RWPE2 (cell line): ENCODE results near the gene GGN.
"Not testable (repeated sequence)": the region's sequence is repeated elsewhere in the genome, so short reads cannot be mapped to it uniquely, and the experiment has no call there.

Experiments
- ATAC-seq: fragments of 200-7000 bp; cut with Tn5 transposase; 3 replicates; pipeline ENCODE4 v1.9.1; 2021; ENCODE audit warnings: low read depth
- DNase-seq: peaks from one replicate; pipeline ENCODE4 v3.0.0-alpha.2; 2020; ENCODE audit warnings: low spot score
- H3K27ac ChIP-seq: fragments of 450-650 bp; 2 replicates; pipeline ENCODE4 v1.5.1; 2017; ENCODE audit warnings: mild to moderate bottlenecking; ENCODE audit not compliant: poor library complexity, severe bottlenecking
- H3K27me3 ChIP-seq: fragments of 250-450 bp; sonication (Bioruptor Pico); 2 replicates; pipeline ENCODE4 v1.5.1; 2021; ENCODE audit warnings: mild to moderate bottlenecking, moderate library complexity; ENCODE audit not compliant: insufficient read depth, poor library complexity, severe bottlenecking
- H3K36me3 ChIP-seq: fragments of 250-450 bp; sonication (Bioruptor Pico); 2 replicates; pipeline ENCODE4 v1.5.1; 2020; ENCODE audit warnings: low read depth, mild to moderate bottlenecking, moderate library complexity
- H3K4me1 ChIP-seq: fragments of 250-450 bp; sonication (Bioruptor Pico); 2 replicates; pipeline ENCODE4 v1.5.1; 2021; ENCODE audit warnings: mild to moderate bottlenecking, moderate library complexity; ENCODE audit not compliant: insufficient read depth, poor library complexity, severe bottlenecking
- H3K4me3 ChIP-seq: fragments of 250-450 bp; sonication (Bioruptor Pico); 2 replicates; pipeline ENCODE4 v1.5.1; 2021; ENCODE audit warnings: mild to moderate bottlenecking, moderate library complexity; ENCODE audit not compliant: severe bottlenecking
- H3K9me3 ChIP-seq: fragments of 250-450 bp; sonication (Bioruptor Pico); 2 replicates; pipeline ENCODE4 v1.5.1; 2021; ENCODE audit warnings: mild to moderate bottlenecking, moderate library complexity; ENCODE audit not compliant: severe bottlenecking
- CTCF ChIP-seq: fragments of 450-650 bp; IDR thresholded peaks from one replicate; pipeline ENCODE4 v1.5.1; 2017; ENCODE audit warnings: mild to moderate bottlenecking, moderate library complexity; ENCODE audit not compliant: poor library complexity, severe bottlenecking

The GGN gene

GRCh38 chr19:38373907-38374331, 13.9 kb downstream of the GGN start:
- TF ChIP-seq CTCF, result no peak
- peaks cover 5% of the 10 kb centered on the region for H3K4me1 ChIP-seq
- no peak for DNase-seq
- H3K27ac ChIP-seq, result peak overlapping the region; percentile 62
- H3K9me3 ChIP-seq, result no peaks in the 10 kb centered on the region
- H3K27me3 ChIP-seq, result no peaks in the 10 kb centered on the region
- H3K36me3 ChIP-seq, result peaks cover 30% of the 10 kb centered on the region
- H3K4me3 ChIP-seq, result peak overlapping the region; percentile 80
- no peak for ATAC-seq

GRCh38 chr19:38371081-38371480, 16.8 kb downstream of the GGN start:
- H3K4me1 ChIP-seq, result peaks cover 3% of the 10 kb centered on the region
- peaks cover 3% of the 10 kb centered on the region for H3K36me3 ChIP-seq
- no peak overlapping the region for H3K4me3 ChIP-seq
- DNase-seq, result no peak
- H3K27me3 ChIP-seq, result no peaks in the 10 kb centered on the region
- ATAC-seq, result no peak
- no peak overlapping the region for H3K27ac ChIP-seq
- no peaks in the 10 kb centered on the region for H3K9me3 ChIP-seq
- TF ChIP-seq CTCF, result no peak

GRCh38 chr19:38370299-38370698, 17.5 kb downstream of the GGN start:
- no peaks in the 10 kb centered on the region for H3K36me3 ChIP-seq

DNA sequence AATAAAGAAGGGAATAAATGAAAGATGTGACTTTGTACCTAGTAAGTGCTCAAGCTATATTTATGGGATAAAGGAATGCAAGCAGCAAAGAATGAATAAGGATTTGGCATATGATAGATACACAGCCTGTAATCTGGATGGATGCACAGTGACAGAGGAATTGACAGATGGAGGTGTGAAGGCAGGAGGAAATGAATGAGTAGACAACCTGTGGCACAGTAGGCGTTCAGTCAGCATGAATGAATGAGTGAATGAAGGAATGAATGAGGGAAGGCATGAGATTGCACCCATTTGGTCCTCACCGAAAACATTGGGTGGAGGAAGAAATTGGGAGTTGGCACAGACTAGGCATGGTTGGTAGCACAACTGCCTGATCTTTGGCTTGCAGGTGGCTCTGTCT, 18.2 kb downstream of the GGN start:
- no peak for DNase-seq
- Histone ChIP-seq H3K36me3 (no peaks in the 10 kb centered on the region), H3K4me3 (no peak overlapping the region), H3K4me1 (no peaks in the 10 kb centered on the region), H3K27me3 (no peaks in the 10 kb centered on the region), H3K27ac (no peak overlapping the region), H3K9me3 (no peaks in the 10 kb centered on the region)
- no peak for TF ChIP-seq CTCF
- no peak for ATAC-seq

More at GRCh38 chr19:38370299-38370698, 17.5 kb downstream of the GGN start:
- no peaks in the 10 kb centered on the region for H3K27me3 ChIP-seq
- no peaks in the 10 kb centered on the region for H3K4me1 ChIP-seq
- no peak for DNase-seq
- H3K4me3 ChIP-seq, result no peak overlapping the region
- no peak for TF ChIP-seq CTCF
- no peak for ATAC-seq
- H3K27ac ChIP-seq, result no peak overlapping the region
- no peaks in the 10 kb centered on the region for H3K9me3 ChIP-seq

GRCh38 chr19:38367041-38367440, 20.8 kb downstream of the GGN start:
- no peaks in the 10 kb centered on the region for H3K9me3 ChIP-seq
- no peak overlapping the region for H3K27ac ChIP-seq
- DNase-seq (no peak), ATAC-seq (no peak)
- TF ChIP-seq CTCF, result no peak
- no peak overlapping the region for H3K4me3 ChIP-seq
- no peaks in the 10 kb centered on the region for H3K27me3 ChIP-seq
- H3K4me1 ChIP-seq, result no peaks in the 10 kb centered on the region
- H3K36me3 ChIP-seq, result no peaks in the 10 kb centered on the region

- not testable (repeated sequence) for ATAC-seq, H3K36me3 ChIP-seq, H3K4me1 ChIP-seq, DNase-seq, H3K4me3 ChIP-seq, H3K9me3 ChIP-seq
- Histone ChIP-seq H3K27ac (peak overlapping the region; percentile 51), H3K27me3 (peaks cover 32% of the 10 kb centered on the region)
Observed at GRCh38 chr19:38362946-38363688, 24.7 kb downstream of the GGN start.
